HEK293T (cell line): ENCODE data around the gene ENOSF1.

Experiments
- CTCF ChIA-PET: fragments of 350-600 bp; formaldehyde crosslinking; extraction: SDS; loops from one replicate; lab custom pipeline; 2021; ENCODE audit warnings: antibody characterized with exemption, inconsistent platforms; lab: Yijun Ruan, JAX
- POLR2A ChIA-PET: fragments of 350-600 bp; formaldehyde crosslinking; extraction: SDS; loops from one replicate; lab custom pipeline; 2020; ENCODE audit warnings: antibody characterized with exemption, inconsistent platforms; lab: Yijun Ruan, JAX
- DNase-seq: peaks from one replicate; pipeline ENCODE4 v3.0.0; 2012; ENCODE audit warnings: mixed read lengths; ENCODE audit errors: extremely low spot score
- ARNT ChIP-seq: fragments of 450-650 bp; IDR thresholded peaks from 2 replicates; pipeline ENCODE4 v1.6.1; 2017; ENCODE audit warnings: mild to moderate bottlenecking
- BHLHE40 ChIP-seq: fragments of 450-650 bp; IDR thresholded peaks from 2 replicates; pipeline ENCODE4 v1.6.1; 2016; ENCODE audit warnings: mild to moderate bottlenecking, moderate library complexity, borderline replicate concordance
- CTBP1 ChIP-seq: fragments of 450-650 bp; IDR thresholded peaks from 2 replicates; pipeline ENCODE4 v1.6.1; 2016; ENCODE audit warnings: borderline replicate concordance
- ELF4 ChIP-seq: fragments of 450-650 bp; IDR thresholded peaks from 2 replicates; pipeline ENCODE4 v1.6.1; 2017; ENCODE audit warnings: antibody characterized with exemption
- FOXA1 ChIP-seq: fragments of 450-650 bp; IDR thresholded peaks from 2 replicates; pipeline ENCODE4 v1.6.1; 2016; ENCODE audit warnings: mild to moderate bottlenecking
- FOXK2 ChIP-seq: fragments of 450-650 bp; IDR thresholded peaks from 2 replicates; pipeline ENCODE4 v1.6.1; 2016; ENCODE audit warnings: mild to moderate bottlenecking
- FOXM1 ChIP-seq: fragments of 450-650 bp; IDR thresholded peaks from 2 replicates; pipeline ENCODE4 v1.6.1; 2017; ENCODE audit warnings: mild to moderate bottlenecking, borderline replicate concordance
- HDGF ChIP-seq: fragments of 450-650 bp; IDR thresholded peaks from 2 replicates; pipeline ENCODE4 v1.6.1; 2017; ENCODE audit warnings: antibody characterized with exemption, borderline replicate concordance
- L3MBTL2 ChIP-seq: fragments of 450-650 bp; conservative IDR thresholded peaks from 2 replicates; pipeline ENCODE4 v1.6.1; 2016; ENCODE audit warnings: mild to moderate bottlenecking
- LEF1 ChIP-seq: fragments of 450-650 bp; IDR thresholded peaks from 2 replicates; pipeline ENCODE4 v1.6.1; 2017; ENCODE audit warnings: mild to moderate bottlenecking, borderline replicate concordance
- NFRKB ChIP-seq: fragments of 450-650 bp; IDR thresholded peaks from 2 replicates; pipeline ENCODE4 v1.6.1; 2016; ENCODE audit warnings: mild to moderate bottlenecking, moderate library complexity
- SP1 ChIP-seq: fragments of 450-650 bp; IDR thresholded peaks from 2 replicates; pipeline ENCODE4 v1.6.1; 2017
- SUZ12 ChIP-seq: fragments of 450-650 bp; IDR thresholded peaks from 2 replicates; pipeline ENCODE4 v1.6.1; 2016; ENCODE audit warnings: mild to moderate bottlenecking
- TARDBP ChIP-seq: fragments of 450-650 bp; IDR thresholded peaks from 2 replicates; pipeline ENCODE4 v1.6.1; 2016
- ZNF384 ChIP-seq: fragments of 450-650 bp; IDR thresholded peaks from 2 replicates; pipeline ENCODE4 v1.6.1; 2016
- TF ChIP-seq, protein P1 (sequence below): fragments of 450-650 bp; IDR thresholded peaks from 2 replicates; pipeline ENCODE4 v1.6.1; 2016

ENOSF1 gene

GRCh38 chr18:670522-670921, 41.9 kb downstream of the ENOSF1 start:
- DNase-seq, result no peak
- TF ChIP-seq TARDBP (no peak), NFRKB (no peak), SP1 (no peak), L3MBTL2 (no peak)
- ChIA-PET POLR2A (interaction anchor here (1.1 kb wide), 1 partner anchor 12 kb away, joined by 5 read pairs; no protein-coding TSS in a partner anchor), CTCF (no interaction called here)

DNA sequence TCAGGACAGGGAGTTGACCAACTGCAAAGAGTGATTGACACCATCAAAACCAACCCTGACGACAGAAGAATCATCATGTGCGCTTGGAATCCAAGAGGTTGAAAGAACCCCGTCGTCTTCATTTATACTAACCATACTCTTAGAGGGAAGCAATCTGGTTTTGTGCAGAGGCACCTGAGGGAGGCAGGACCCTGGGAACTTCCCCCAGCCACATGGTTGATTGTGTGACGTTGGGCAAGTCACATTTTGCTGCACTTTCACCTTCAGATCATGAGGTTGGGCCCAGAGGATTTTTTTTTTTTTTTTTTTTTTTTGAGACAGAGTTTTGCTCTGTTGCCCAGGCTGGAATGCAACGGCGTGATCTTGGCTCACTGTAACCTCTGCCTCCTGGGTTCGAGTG, 43.4 kb downstream of the ENOSF1 start:
- POLR2A ChIA-PET, result no interaction called here
- DNase-seq, result no peak
- no peak for TF ChIP-seq BHLHE40
- no peak for TF ChIP-seq SUZ12
- TF ChIP-seq ELF4, result no peak
- TF ChIP-seq FOXA1, result no peak
- TF ChIP-seq L3MBTL2, result no peak
- TF ChIP-seq CTBP1, result no peak
- TF ChIP-seq TARDBP, result no peak
- no peak for TF ChIP-seq ARNT
- TF ChIP-seq NFRKB, result no peak
- TF ChIP-seq, protein P1, sequence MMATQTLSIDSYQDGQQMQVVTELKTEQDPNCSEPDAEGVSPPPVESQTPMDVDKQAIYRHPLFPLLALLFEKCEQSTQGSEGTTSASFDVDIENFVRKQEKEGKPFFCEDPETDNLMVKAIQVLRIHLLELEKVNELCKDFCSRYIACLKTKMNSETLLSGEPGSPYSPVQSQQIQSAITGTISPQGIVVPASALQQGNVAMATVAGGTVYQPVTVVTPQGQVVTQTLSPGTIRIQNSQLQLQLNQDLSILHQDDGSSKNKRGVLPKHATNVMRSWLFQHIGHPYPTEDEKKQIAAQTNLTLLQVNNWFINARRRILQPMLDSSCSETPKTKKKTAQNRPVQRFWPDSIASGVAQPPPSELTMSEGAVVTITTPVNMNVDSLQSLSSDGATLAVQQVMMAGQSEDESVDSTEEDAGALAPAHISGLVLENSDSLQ, result no peak
- TF ChIP-seq HDGF, result no peak
- TF ChIP-seq FOXK2, result no peak
- no peak for TF ChIP-seq FOXM1
- TF ChIP-seq SP1, result no peak
- TF ChIP-seq LEF1, result no peak
- TF ChIP-seq ZNF384, result no peak
- CTCF ChIA-PET, result no interaction called here

GRCh38 chr18:668260-668659, 44.2 kb downstream of the ENOSF1 start:
- TF ChIP-seq, protein P1, result no peak
- TF ChIP-seq HDGF (no peak), ELF4 (no peak), NFRKB (no peak), BHLHE40 (no peak), ZNF384 (no peak), TARDBP (no peak), FOXA1 (no peak), CTBP1 (no peak), SP1 (no peak), FOXK2 (no peak), L3MBTL2 (no peak), ARNT (no peak), LEF1 (no peak)
- CTCF ChIA-PET, result no interaction called here
- DNase-seq, result no peak
- POLR2A ChIA-PET, result no interaction called here

GRCh38 chr18:666628-667027, 45.8 kb downstream of the ENOSF1 start:
- ChIA-PET POLR2A (interaction anchor here (1.2 kb wide), 1 partner anchor 9 kb away, joined by 3 read pairs; no protein-coding TSS in a partner anchor), CTCF (no interaction called here)
- TF ChIP-seq ELF4 (no peak), SUZ12 (no peak), SP1 (no peak), FOXA1 (no peak), CTBP1 (no peak)
- DNase-seq, result no peak

GRCh38 chr18:666177-666576, 46.3 kb downstream of the ENOSF1 start:
- no peak for DNase-seq
- TF ChIP-seq SUZ12 (no peak), LEF1 (no peak), FOXK2 (no peak), CTBP1 (no peak), BHLHE40 (no peak), ZNF384 (no peak), NFRKB (no peak), L3MBTL2 (no peak), FOXA1 (no peak), FOXM1 (no peak), ARNT (no peak), ELF4 (no peak)
- TF ChIP-seq, protein P1, result no peak
- ChIA-PET POLR2A (interaction anchor here (1.2 kb wide), 1 partner anchor 8 kb away, joined by 3 read pairs; no protein-coding TSS in a partner anchor), CTCF (no interaction called here)

GRCh38 chr18:662197-662596, 50.2 kb downstream of the ENOSF1 start:
- DNase-seq, result no peak
- CTCF ChIA-PET, result no interaction called here
- POLR2A ChIA-PET, result no interaction called here

GRCh38 chr18:659597-659996, 52.8 kb downstream of the ENOSF1 start:
- CTCF ChIA-PET, result no interaction called here
- POLR2A ChIA-PET, result no interaction called here
- DNase-seq, result no peak
- no peak for TF ChIP-seq ZNF384
- TF ChIP-seq, protein P1, result no peak
- TF ChIP-seq ELF4, result no peak
- TF ChIP-seq L3MBTL2, result no peak
- TF ChIP-seq SP1, result no peak
- no peak for TF ChIP-seq HDGF
- TF ChIP-seq FOXA1, result no peak
- no peak for TF ChIP-seq TARDBP
- no peak for TF ChIP-seq FOXK2
- TF ChIP-seq BHLHE40, result no peak

More at GRCh38 chr18:662197-662596, 50.2 kb downstream of the ENOSF1 start:
- no peak for TF ChIP-seq ZNF384
